Neural crest cell (in vitro differentiated cells): Measurements from ENCODE around the gene EMP1. TPM values are rescaled to one million over a fixed set of nuclear protein-coding genes. Genes with fewer than 3 reads are reported as not detected.

Source experiments
- DNase-seq: peaks from one replicate; pipeline ENCODE4 v3.0.0; 2021; ENCODE audit warnings: low read depth, mixed read lengths, low spot score
- H3K27ac Mint-ChIP-seq: one replicate; pipeline ENCODE4 v1.8.0; 2021; ENCODE audit warnings: mild to moderate bottlenecking, mixed read lengths; ENCODE audit not compliant: unreplicated experiment
- H3K27me3 Mint-ChIP-seq: 2 replicates; pipeline ENCODE4 v1.8.0; 2021; ENCODE audit warnings: low read depth, mild to moderate bottlenecking, mixed read lengths
- H3K36me3 Mint-ChIP-seq: 2 replicates; pipeline ENCODE4 v1.8.0; 2021; ENCODE audit warnings: low read depth, mild to moderate bottlenecking, mixed read lengths
- H3K4me1 Mint-ChIP-seq: 2 replicates; pipeline ENCODE4 v1.8.0; 2021; ENCODE audit warnings: mixed read lengths
- H3K4me3 Mint-ChIP-seq: one replicate; pipeline ENCODE4 v1.8.0; 2021; ENCODE audit warnings: mild to moderate bottlenecking, mixed read lengths
- H3K9me3 Mint-ChIP-seq: 2 replicates; pipeline ENCODE4 v1.8.0; 2021; ENCODE audit warnings: mixed read lengths
- total RNA-seq: library from RNA; stranded (reverse); gene quantifications from 2 replicates; pipeline ENCODE4 v1.2.1, GENCODE V29; 2021
- TF ChIP-seq, protein P1 (sequence below): fragments of 200-600 bp; sonication (generic); conservative IDR thresholded peaks from 2 replicates; pipeline ENCODE4 v1.5.0; 2021; ENCODE audit warnings: antibody characterized with exemption, mild to moderate bottlenecking

EMP1 gene
- total RNA-seq, 1 donor from 2014 or later, result 0.68 TPM

DNA sequence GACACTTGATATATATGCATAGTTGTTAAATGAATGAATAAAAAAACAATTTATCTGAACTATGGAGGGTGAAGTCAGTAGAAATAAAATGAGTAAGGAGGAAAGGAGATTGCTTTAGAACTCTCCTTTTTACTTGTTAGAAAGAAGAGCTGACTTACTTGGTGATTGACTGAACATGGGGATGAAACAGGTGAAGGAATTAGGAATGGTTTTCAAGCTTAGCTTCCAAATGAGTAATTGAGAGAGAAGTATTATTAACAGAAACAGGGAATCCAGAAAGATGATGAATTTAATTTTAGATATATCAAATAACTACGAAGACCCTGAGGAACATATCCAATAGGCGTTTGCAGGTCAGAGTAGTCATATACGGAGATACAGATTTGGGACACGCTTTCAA lies 33.6 kb upstream of the EMP1 start:
- Mint-ChIP-seq H3K27me3 (no peaks in the 10 kb centered on the region), H3K27ac (no peak overlapping the region), H3K4me1 (no peaks in the 10 kb centered on the region), H3K4me3 (no peak overlapping the region), H3K36me3 (no peaks in the 10 kb centered on the region), H3K9me3 (peaks cover 3% of the 10 kb centered on the region)
- no peak for DNase-seq
- TF ChIP-seq, protein P1, sequence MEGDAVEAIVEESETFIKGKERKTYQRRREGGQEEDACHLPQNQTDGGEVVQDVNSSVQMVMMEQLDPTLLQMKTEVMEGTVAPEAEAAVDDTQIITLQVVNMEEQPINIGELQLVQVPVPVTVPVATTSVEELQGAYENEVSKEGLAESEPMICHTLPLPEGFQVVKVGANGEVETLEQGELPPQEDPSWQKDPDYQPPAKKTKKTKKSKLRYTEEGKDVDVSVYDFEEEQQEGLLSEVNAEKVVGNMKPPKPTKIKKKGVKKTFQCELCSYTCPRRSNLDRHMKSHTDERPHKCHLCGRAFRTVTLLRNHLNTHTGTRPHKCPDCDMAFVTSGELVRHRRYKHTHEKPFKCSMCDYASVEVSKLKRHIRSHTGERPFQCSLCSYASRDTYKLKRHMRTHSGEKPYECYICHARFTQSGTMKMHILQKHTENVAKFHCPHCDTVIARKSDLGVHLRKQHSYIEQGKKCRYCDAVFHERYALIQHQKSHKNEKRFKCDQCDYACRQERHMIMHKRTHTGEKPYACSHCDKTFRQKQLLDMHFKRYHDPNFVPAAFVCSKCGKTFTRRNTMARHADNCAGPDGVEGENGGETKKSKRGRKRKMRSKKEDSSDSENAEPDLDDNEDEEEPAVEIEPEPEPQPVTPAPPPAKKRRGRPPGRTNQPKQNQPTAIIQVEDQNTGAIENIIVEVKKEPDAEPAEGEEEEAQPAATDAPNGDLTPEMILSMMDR, result no peak

DNA sequence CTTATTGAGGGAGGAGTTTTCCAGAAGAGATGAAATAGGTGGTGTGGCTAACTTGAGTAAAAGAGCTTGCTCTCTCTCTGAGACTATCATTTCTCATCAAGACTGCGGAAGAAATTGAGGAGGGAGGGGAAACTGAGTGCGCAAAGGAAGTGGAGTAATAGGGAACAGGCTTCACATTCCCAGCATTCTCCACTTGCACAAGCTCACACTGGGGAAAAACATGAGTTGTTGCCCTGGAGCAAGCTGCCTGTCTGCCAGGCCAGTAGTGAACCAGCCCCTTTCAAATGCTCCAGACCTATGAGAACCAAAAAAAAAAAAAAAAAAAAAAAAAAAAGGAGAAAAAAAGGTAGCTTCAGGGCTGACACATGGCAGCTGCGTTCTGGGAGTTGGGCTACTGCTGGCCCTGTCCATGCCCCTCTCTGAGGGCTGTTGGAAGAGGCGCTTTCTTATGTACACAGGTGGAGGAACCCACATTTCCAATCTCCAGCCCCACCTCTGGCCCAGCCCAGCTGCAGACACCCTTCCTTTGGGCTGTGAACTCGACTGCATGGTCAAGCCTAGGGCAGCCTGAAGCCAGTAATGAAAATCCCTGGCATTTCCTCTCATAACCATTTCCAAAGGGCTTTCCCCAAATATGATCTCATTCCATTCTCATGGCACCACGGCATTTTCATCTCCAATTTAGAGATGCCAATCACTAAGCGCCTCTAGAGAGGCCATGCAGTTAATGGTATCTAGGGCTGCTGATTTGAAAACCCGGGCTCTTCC lies 32.5 kb upstream of the EMP1 start:
- Mint-ChIP-seq H3K4me1 (no peaks in the 10 kb centered on the region), H3K36me3 (no peaks in the 10 kb centered on the region), H3K9me3 (peaks cover 3% of the 10 kb centered on the region), H3K4me3 (no peak overlapping the region), H3K27me3 (peaks cover 3% of the 10 kb centered on the region), H3K27ac (no peak overlapping the region)
- DNase-seq, result no peak
- TF ChIP-seq, protein P1, result no peak

DNA sequence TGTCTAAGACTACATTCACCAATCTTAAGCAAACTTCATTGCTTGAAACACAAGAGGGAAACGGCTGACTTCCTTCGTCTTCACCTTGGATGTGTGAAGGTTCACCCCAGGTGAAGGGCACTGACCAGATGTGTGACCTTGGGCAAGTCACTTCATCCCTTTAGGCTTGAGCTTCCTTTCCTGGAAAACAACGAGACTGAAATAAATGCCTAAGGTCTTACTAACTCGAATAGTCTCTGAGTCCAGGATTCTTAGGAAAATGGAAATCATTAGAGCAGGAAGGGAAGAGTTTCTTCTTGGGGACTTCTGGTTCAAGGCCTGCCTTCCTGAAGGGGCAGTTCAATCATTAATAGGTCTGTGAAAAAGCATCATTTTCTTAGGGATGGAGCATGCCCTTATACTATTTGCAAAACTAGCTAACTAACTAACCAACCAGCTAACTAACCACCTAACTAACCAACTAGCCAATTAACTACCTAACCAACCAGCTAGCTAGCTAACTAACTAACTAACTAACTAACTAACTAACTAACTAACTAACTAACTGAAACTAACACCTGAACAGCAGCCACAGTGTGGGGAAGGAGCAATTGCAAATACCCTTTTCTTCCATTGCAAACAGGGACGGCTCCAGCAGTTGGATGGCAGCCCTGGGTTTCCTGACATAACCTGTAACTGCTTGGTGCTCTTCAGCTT lies 31.5 kb upstream of the EMP1 start:
- no peak for DNase-seq
- H3K4me1 Mint-ChIP-seq, result no peaks in the 10 kb centered on the region
- no peaks in the 10 kb centered on the region for H3K36me3 Mint-ChIP-seq
- H3K4me3 Mint-ChIP-seq, result no peak overlapping the region
- H3K27me3 Mint-ChIP-seq, result peaks cover 6% of the 10 kb centered on the region
- H3K9me3 Mint-ChIP-seq, result peaks cover 3% of the 10 kb centered on the region
- TF ChIP-seq, protein P1, result no peak
- H3K27ac Mint-ChIP-seq, result no peak overlapping the region

DNA sequence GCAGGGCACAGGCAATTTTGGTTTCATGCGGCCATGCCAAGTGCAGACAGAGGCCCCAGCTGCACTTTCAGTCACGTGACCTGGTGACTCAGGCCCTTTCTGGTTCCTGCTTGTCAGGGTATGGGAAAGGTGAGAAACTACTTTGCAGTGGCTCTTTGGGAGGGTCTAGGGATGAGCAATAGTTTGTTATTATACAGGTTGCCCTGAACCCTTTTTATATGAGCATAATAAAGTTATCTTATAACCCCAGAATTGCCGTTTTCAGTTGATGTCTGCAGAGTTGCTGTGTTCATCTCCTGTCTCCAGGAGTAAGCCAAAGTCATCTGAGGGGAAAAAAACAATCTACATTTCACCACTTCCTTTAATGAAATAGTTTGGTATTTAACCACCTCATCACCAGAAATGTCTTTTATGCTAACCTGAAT lies 30.9 kb upstream of the EMP1 start:
- H3K27ac Mint-ChIP-seq, result no peak overlapping the region
- no peaks in the 10 kb centered on the region for H3K4me1 Mint-ChIP-seq
- H3K9me3 Mint-ChIP-seq, result peaks cover 3% of the 10 kb centered on the region
- peaks cover 9% of the 10 kb centered on the region for H3K27me3 Mint-ChIP-seq
- H3K36me3 Mint-ChIP-seq, result no peaks in the 10 kb centered on the region
- TF ChIP-seq, protein P1, result no peak
- DNase-seq, result no peak
- H3K4me3 Mint-ChIP-seq, result no peak overlapping the region

DNA sequence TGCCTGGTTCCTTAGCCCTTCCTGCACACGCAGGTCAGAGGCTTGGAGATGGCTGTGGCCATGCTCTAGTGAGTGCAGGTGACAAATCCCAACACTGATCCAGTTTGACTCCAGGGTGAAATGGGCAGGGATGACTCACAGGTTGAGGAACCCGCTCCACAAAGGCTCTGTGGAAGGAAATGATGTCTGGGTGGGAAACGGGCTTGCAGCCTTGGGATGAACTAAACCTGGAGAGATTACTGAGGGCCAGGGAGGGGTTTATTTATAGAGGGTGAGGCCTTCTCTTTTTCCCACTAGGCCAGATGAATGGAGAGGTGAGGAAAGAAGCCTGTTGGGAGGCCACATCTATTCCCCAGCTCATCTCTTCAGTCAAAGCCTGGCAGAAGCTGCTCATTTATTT lies 29.3 kb upstream of the EMP1 start:
- H3K27ac Mint-ChIP-seq, result no peak overlapping the region
- no peaks in the 10 kb centered on the region for H3K36me3 Mint-ChIP-seq
- no peak overlapping the region for H3K4me3 Mint-ChIP-seq
- TF ChIP-seq, protein P1, result no peak
- H3K4me1 Mint-ChIP-seq, result peaks cover 4% of the 10 kb centered on the region
- H3K9me3 Mint-ChIP-seq, result peaks cover 3% of the 10 kb centered on the region
- DNase-seq, result no peak
- H3K27me3 Mint-ChIP-seq, result peaks cover 12% of the 10 kb centered on the region
